Panc1 (cell line): ENCODE results near the gene KCTD6. TPM values are rescaled to one million over a fixed set of nuclear protein-coding genes. Genes with fewer than 3 reads are reported as not detected.

ENCODE experiments used
- ATAC-seq: fragments of 200-7000 bp; cut with Tn5 transposase; 2 replicates; pipeline ENCODE4 v1.9.1; 2020; ENCODE audit warnings: mild to moderate bottlenecking, moderate library complexity
- BruUV-seq: library from RNA; stranded (reverse); fragments of 400-500 nt; replicated peaks from 2 replicates; lab custom pipeline; 2021; lab: Mats Ljungman, UMichigan
- CTCF ChIA-PET: fragments of 300-600 bp; sonication (Branson Sonifier 250); formaldehyde crosslinking; loops from one replicate; lab custom pipeline; 2022; ENCODE audit warnings: antibody characterized with exemption; lab: Charles Lee
- POLR2A ChIA-PET: fragments of 300-600 bp; sonication (Branson Sonifier 250); formaldehyde crosslinking; loops from one replicate; lab custom pipeline; 2022; ENCODE audit warnings: antibody characterized with exemption; lab: Charles Lee
- DNase-seq: peaks from one replicate; pipeline ENCODE4 v3.0.0-alpha.2; 2010; ENCODE audit warnings: low read depth, low spot score
- H3K27ac ChIP-seq: 2 replicates; pipeline ENCODE4 v1.5.1; 2011; ENCODE audit warnings: mild to moderate bottlenecking, low read length, inconsistent platforms
- H3K27me3 ChIP-seq: fragments of 200-500 bp; sonication (Bioruptor generic); 2 replicates; pipeline ENCODE4 v1.6.0; 2014; ENCODE audit warnings: low read length, inconsistent platforms; ENCODE audit not compliant: control insufficient read depth, insufficient read depth
- H3K36me3 ChIP-seq: fragments of 200-500 bp; sonication (Bioruptor generic); 2 replicates; pipeline ENCODE4 v1.5.1; 2014; ENCODE audit warnings: inconsistent platforms, mild to moderate bottlenecking, low read length, moderate library complexity; ENCODE audit not compliant: control insufficient read depth, insufficient read depth
- H3K4me1 ChIP-seq: 2 replicates; pipeline ENCODE4 v1.5.1; 2011; ENCODE audit warnings: inconsistent platforms, mild to moderate bottlenecking, low read length, moderate library complexity; ENCODE audit not compliant: control insufficient read depth, insufficient read depth
- H3K4me3 ChIP-seq, 2 experiments: 2 replicates each; pipeline ENCODE4 v1.5.1; 2011 to 2012; ENCODE audit warnings: low read depth in 2 of 2, low read length in 2 of 2, mild to moderate bottlenecking in 2 of 2, inconsistent platforms in 1 of 2, moderate library complexity in 1 of 2
- H3K9me3 ChIP-seq: fragments of 200-500 bp; sonication (Bioruptor generic); 2 replicates; pipeline ENCODE4 v1.5.1; 2014; ENCODE audit warnings: low read depth, mild to moderate bottlenecking, inconsistent platforms, low read length, moderate library complexity; ENCODE audit not compliant: control insufficient read depth, insufficient read depth
- CTCF ChIP-seq: fragments of 450-650 bp; IDR thresholded peaks from 2 replicates; pipeline ENCODE4 v1.5.1; 2017; ENCODE audit warnings: mild to moderate bottlenecking
- POLR2AphosphoS5 ChIP-seq: IDR thresholded peaks from 2 replicates; pipeline ENCODE4 v1.6.1; 2012; ENCODE audit warnings: mild to moderate bottlenecking, low read depth, low read length, moderate library complexity
- REST ChIP-seq, 2 experiments: IDR thresholded peaks; 2 replicates each; pipeline ENCODE4 v1.6.1; 2011 to 2012; ENCODE audit warnings: low read depth in 2 of 2, control low read depth in 1 of 2, low read length in 1 of 2, mild to moderate bottlenecking in 1 of 2, moderate library complexity in 1 of 2; ENCODE audit not compliant: insufficient read depth in 1 of 2
- SIN3A ChIP-seq: IDR thresholded peaks from 2 replicates; pipeline ENCODE4 v1.6.1; 2012; ENCODE audit warnings: low read depth, mild to moderate bottlenecking, low read length, moderate library complexity, borderline replicate concordance; ENCODE audit not compliant: insufficient read depth
- TCF7L2 ChIP-seq: IDR thresholded peaks from 2 replicates; pipeline ENCODE4 v1.6.1; 2011; ENCODE audit warnings: mild to moderate bottlenecking, low read depth, low read length, inconsistent platforms
- in situ Hi-C: cut with HindIII; loops from 2 replicates; pipeline ENCODE4 v1.10.0; 2016; ENCODE audit warnings: low sequenced_read_pairs, low pct_unique_long_range_greater_than_20kb
- intact Hi-C: fragments of 100-400 bp; cut with micrococcal nuclease; formaldehyde crosslinking; loops from one replicate; pipeline ENCODE4 v1.10.0; 2022; ENCODE audit not compliant: unreplicated experiment
- total RNA-seq: library from RNA; stranded (reverse); gene quantifications from one replicate; pipeline ENCODE4 v1.2.1, GENCODE V29; 2021; ENCODE audit not compliant: unreplicated experiment

KCTD6 gene
- total RNA-seq, 1 experiment from 2014 or later, result 18.3 TPM

GRCh38 chr3:58531956-58532355 is 40.1 kb downstream of the KCTD6 start:
- H3K9me3 ChIP-seq, result no peaks in the 10 kb centered on the region
- intact Hi-C loops, result no loop called here
- TF ChIP-seq CTCF, result no peak; the same call in 1 of the 2 replicates
- no peak for TF ChIP-seq REST (IDR thresholded peaks at IDR 0.05; ENCODE audit: insufficient read depth in 1 of 2, low read depth in 2 of 2, low read length in 1 of 2)
- no peak for TF ChIP-seq TCF7L2
- TF ChIP-seq POLR2AphosphoS5, result no peak
- no peak for TF ChIP-seq SIN3A
- DNase-seq (no peak), ATAC-seq (no peak)
- H3K27ac ChIP-seq, result peak overlapping the region; percentile 10; the same call in 1 of the 2 replicates
- ChIA-PET POLR2A (interaction anchor here (0.5 kb wide), 1 partner anchor 48 kb away, joined by 3 read pairs; no protein-coding TSS in a partner anchor), CTCF (interaction anchor here (0.6 kb wide), 1 partner anchor 117 kb away, joined by 3 read pairs; no protein-coding TSS in a partner anchor)
- H3K4me1 ChIP-seq, result peaks cover 24% of the 10 kb centered on the region
- H3K36me3 ChIP-seq, result no peaks in the 10 kb centered on the region
- H3K4me3 ChIP-seq, result no peak overlapping the region
- in situ Hi-C loops, result no loop called here
- BruUV-seq, result no TSS peak
- H3K27me3 ChIP-seq, result no peaks in the 10 kb centered on the region

GRCh38 chr3:58532794-58533220 is 40.9 kb downstream of the KCTD6 start:
- H3K4me1 ChIP-seq, result peaks cover 21% of the 10 kb centered on the region
- H3K4me3 ChIP-seq, result no peak overlapping the region
- peak overlapping the region; percentile 59; the same call in 1 of the 2 replicates for H3K27ac ChIP-seq
- DNase-seq (peak; percentile 33), ATAC-seq (peak; percentile 87)
- in situ Hi-C loops (no loop called here), intact Hi-C loops (no loop called here)
- ChIA-PET CTCF (no interaction called here), POLR2A (no interaction called here)
- no peak for TF ChIP-seq SIN3A
- TF ChIP-seq CTCF, result peak; percentile 88
- no TSS peak for BruUV-seq
- H3K27me3 ChIP-seq, result no peaks in the 10 kb centered on the region
- H3K9me3 ChIP-seq, result no peaks in the 10 kb centered on the region
- H3K36me3 ChIP-seq, result no peaks in the 10 kb centered on the region
